Ishikawa (cell line): ENCODE measurements around the gene RTL5.

Source experiments
- CEBPB ChIP-seq: IDR thresholded peaks from 2 replicates; pipeline ENCODE4 v1.6.1; 2012
- CREB1 ChIP-seq: IDR thresholded peaks from 2 replicates; pipeline ENCODE4 v1.6.1; 2012; ENCODE audit warnings: low read depth
- EGR1 ChIP-seq: IDR thresholded peaks from 2 replicates; pipeline ENCODE4 v1.6.1; 2012
- EP300 ChIP-seq: IDR thresholded peaks from 2 replicates; pipeline ENCODE4 v1.6.1; 2012; ENCODE audit warnings: borderline replicate concordance
- FOXM1 ChIP-seq: IDR thresholded peaks from 2 replicates; pipeline ENCODE4 v1.6.1; 2012; ENCODE audit warnings: low read depth, borderline replicate concordance
- NFIC ChIP-seq: IDR thresholded peaks from 2 replicates; pipeline ENCODE4 v1.6.1; 2012
- RAD21 ChIP-seq: IDR thresholded peaks from 2 replicates; pipeline ENCODE4 v1.6.1; 2012; ENCODE audit warnings: low read depth
- TAF1 ChIP-seq: IDR thresholded peaks from 2 replicates; pipeline ENCODE4 v1.6.1; 2012; ENCODE audit warnings: low read depth, mild to moderate bottlenecking
- TCF12 ChIP-seq: IDR thresholded peaks from 2 replicates; pipeline ENCODE4 v1.6.1; 2012; ENCODE audit warnings: low read depth
- TEAD4 ChIP-seq: IDR thresholded peaks from 2 replicates; pipeline ENCODE4 v1.6.1; 2012
- YY1 ChIP-seq: IDR thresholded peaks from 2 replicates; pipeline ENCODE4 v1.6.1; 2012; ENCODE audit warnings: low read depth
- ZBTB7A ChIP-seq: IDR thresholded peaks from 2 replicates; pipeline ENCODE4 v1.6.1; 2012; ENCODE audit warnings: low read depth
- TF ChIP-seq, protein P1 (sequence below): IDR thresholded peaks from 2 replicates; pipeline ENCODE4 v1.6.1; 2012
- TF ChIP-seq, protein P2 (sequence below): IDR thresholded peaks from 2 replicates; pipeline ENCODE4 v1.6.1; 2012; ENCODE audit warnings: low read depth, mild to moderate bottlenecking
- TF ChIP-seq, protein P3 (sequence below): IDR thresholded peaks from 2 replicates; pipeline ENCODE4 v1.6.1; 2012

Gene RTL5

DNA sequence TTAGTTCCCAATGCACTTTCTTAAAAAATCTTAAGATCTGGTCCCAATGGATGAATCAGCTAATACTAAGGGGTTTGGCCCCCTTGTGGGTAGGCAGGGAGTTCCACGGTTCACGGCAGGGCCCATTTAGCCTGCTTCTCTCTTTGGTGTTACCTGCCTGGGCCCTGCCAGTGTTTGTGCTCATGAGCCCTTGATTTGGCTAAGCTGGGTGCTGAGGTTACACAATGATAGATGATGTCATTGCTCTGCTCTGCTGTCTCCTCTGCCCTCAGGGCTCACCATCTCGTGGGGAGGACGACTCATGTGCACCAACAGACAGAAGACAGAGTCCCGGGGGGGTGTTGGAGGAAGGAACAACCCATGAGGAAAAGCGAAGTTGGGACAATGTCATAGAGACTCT is 24.4 kb downstream of the RTL5 start:
- TF ChIP-seq CREB1 (no peak), TEAD4 (no peak), FOXM1 (no peak), TCF12 (no peak), YY1 (no peak), NFIC (no peak), RAD21 (no peak), EP300 (no peak), TAF1 (no peak), EGR1 (no peak), CEBPB (no peak), ZBTB7A (no peak)
- TF ChIP-seq, protein P1, sequence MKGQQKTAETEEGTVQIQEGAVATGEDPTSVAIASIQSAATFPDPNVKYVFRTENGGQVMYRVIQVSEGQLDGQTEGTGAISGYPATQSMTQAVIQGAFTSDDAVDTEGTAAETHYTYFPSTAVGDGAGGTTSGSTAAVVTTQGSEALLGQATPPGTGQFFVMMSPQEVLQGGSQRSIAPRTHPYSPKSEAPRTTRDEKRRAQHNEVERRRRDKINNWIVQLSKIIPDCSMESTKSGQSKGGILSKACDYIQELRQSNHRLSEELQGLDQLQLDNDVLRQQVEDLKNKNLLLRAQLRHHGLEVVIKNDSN, result no peak
- TF ChIP-seq, protein P2, sequence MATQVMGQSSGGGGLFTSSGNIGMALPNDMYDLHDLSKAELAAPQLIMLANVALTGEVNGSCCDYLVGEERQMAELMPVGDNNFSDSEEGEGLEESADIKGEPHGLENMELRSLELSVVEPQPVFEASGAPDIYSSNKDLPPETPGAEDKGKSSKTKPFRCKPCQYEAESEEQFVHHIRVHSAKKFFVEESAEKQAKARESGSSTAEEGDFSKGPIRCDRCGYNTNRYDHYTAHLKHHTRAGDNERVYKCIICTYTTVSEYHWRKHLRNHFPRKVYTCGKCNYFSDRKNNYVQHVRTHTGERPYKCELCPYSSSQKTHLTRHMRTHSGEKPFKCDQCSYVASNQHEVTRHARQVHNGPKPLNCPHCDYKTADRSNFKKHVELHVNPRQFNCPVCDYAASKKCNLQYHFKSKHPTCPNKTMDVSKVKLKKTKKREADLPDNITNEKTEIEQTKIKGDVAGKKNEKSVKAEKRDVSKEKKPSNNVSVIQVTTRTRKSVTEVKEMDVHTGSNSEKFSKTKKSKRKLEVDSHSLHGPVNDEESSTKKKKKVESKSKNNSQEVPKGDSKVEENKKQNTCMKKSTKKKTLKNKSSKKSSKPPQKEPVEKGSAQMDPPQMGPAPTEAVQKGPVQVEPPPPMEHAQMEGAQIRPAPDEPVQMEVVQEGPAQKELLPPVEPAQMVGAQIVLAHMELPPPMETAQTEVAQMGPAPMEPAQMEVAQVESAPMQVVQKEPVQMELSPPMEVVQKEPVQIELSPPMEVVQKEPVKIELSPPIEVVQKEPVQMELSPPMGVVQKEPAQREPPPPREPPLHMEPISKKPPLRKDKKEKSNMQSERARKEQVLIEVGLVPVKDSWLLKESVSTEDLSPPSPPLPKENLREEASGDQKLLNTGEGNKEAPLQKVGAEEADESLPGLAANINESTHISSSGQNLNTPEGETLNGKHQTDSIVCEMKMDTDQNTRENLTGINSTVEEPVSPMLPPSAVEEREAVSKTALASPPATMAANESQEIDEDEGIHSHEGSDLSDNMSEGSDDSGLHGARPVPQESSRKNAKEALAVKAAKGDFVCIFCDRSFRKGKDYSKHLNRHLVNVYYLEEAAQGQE, result no peak
- TF ChIP-seq, protein P3, sequence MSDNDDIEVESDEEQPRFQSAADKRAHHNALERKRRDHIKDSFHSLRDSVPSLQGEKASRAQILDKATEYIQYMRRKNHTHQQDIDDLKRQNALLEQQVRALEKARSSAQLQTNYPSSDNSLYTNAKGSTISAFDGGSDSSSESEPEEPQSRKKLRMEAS, result no peak

DNA sequence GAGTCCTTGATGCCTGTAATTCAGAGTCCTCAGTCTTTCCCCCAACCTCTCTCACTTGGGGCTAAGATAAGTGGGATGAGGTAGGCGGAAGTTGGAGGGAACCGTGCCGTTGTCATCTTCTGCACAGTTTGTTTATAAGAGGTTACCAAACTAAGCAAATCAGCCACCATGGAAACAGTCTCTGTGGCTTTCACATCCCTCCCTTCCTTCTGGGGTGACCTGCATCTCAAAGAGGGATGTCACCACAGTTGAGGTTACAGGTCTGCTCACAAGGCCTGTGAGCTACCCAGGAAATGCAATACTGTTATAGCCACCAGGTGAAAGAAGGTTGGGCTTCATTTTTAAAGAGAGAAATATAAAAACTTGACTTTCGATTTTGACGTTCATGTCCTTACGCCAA is 26.3 kb downstream of the RTL5 start:
- TF ChIP-seq EGR1 (no peak), CEBPB (no peak), CREB1 (no peak), RAD21 (no peak), FOXM1 (no peak), YY1 (no peak), ZBTB7A (no peak), EP300 (no peak), NFIC (no peak), TEAD4 (no peak), TCF12 (no peak), TAF1 (no peak)
- TF ChIP-seq, protein P2, result no peak
- TF ChIP-seq, protein P1, result no peak
- TF ChIP-seq, protein P3, result no peak

DNA sequence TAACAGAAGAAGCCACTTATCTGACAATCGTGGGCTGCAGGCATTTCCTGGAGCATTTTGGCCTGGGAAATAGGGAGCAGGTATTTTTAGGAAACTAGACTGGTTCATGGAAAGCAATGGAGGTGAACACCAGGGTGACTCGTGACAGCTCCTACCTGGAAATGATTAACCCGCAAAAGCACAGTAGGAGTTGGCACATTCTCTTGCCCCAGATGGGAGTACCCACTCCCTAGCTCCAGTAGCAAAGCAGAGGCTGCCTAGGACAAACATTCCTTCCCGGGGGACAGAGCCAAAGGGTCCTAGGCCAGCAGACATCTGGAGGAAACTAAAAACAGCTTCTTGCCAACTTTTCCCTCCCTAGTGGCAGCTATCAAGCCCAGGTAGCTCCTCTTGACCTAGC is 29.0 kb downstream of the RTL5 start:
- TF ChIP-seq CEBPB (no peak), EP300 (no peak), TEAD4 (no peak), ZBTB7A (no peak), CREB1 (no peak), RAD21 (no peak), TAF1 (no peak), EGR1 (no peak)
- TF ChIP-seq, protein P1, result no peak

DNA sequence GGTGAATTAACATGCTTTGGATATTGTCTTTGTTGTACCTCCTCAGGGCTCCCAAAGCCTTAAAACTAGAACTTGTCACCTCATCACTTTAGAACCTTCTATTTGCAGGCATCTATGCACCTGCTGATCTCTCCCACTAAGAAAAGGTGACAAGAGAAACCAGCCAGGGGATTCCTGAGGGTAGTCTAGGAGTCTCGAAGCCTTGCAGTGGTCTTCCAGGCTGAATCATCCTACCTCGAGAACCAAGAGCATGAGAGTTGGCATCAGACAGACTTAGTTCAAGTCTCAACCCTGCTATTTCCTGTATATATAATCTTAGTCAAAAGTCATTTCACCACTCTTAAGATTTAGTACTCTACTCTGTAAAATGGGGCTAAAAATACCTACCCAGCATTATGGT is 29.6 kb downstream of the RTL5 start:
- no peak for TF ChIP-seq ZBTB7A
- TF ChIP-seq RAD21, result no peak
- TF ChIP-seq FOXM1, result no peak
- no peak for TF ChIP-seq CEBPB
- no peak for TF ChIP-seq YY1
- no peak for TF ChIP-seq CREB1
- TF ChIP-seq, protein P1, result no peak

DNA sequence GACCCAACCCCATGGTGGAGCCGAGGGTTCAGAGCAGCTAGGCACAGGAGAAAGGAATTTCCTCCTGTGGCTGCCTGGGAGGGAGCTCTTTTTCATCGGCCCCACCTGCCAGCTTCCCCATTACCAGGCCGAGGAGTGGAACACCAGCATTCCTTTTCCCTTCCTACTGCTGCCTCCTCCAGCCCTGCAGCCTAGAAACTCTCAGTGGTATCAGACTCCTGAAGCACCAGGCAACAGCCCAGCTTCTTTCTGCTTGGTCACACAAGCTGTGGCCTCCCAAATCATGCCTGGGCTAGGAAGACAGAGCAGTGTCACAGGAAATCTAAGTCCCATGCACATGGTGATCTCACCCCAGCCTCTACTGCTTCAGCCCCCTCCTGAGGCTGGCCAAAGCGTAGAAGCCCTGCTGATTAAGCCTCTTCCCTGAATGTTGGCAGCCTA is 30.1 kb downstream of the RTL5 start:
- TF ChIP-seq ZBTB7A (no peak), FOXM1 (no peak)

DNA sequence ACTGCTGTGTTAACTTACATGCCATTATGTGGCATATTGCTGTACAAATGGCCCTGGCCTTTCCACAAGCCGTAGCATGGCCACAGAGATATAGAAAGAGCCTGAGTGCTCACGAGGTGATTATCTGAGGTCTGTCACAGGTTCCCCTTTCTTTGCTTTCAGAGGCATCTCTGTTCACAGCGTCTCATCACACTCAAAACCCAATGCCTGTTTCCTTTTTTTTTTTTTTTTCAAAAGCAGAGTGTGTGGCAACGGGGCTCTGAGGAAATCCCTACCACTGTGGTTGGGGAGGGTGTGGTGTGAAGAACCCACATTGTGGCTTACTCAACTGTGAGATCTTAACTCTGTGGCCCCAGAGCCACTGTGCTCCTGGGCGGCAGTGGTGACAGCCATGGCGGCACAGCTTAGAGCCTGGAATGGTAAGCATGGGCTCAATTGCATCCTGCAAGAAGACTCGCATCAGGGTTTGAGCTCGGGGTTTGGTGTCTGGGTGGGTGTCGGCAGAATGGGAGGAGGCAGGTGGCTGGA is 30.8 kb downstream of the RTL5 start:
- TF ChIP-seq, protein P2, result no peak
- TF ChIP-seq, protein P3, result no peak
- TF ChIP-seq EP300 (no peak), ZBTB7A (no peak)
- TF ChIP-seq, protein P1, result no peak
